AG08396 (cell line): ENCODE measurements around the gene PRKCA.
"Not testable (repeated sequence)": the region's sequence is repeated elsewhere in the genome, so short reads cannot be mapped to it uniquely, and the experiment has no call there.

Experiments used
- DNase-seq: peaks from one replicate; pipeline ENCODE4 v3.0.0; 2012; ENCODE audit warnings: low spot score, mixed read lengths

PRKCA gene

DNA sequence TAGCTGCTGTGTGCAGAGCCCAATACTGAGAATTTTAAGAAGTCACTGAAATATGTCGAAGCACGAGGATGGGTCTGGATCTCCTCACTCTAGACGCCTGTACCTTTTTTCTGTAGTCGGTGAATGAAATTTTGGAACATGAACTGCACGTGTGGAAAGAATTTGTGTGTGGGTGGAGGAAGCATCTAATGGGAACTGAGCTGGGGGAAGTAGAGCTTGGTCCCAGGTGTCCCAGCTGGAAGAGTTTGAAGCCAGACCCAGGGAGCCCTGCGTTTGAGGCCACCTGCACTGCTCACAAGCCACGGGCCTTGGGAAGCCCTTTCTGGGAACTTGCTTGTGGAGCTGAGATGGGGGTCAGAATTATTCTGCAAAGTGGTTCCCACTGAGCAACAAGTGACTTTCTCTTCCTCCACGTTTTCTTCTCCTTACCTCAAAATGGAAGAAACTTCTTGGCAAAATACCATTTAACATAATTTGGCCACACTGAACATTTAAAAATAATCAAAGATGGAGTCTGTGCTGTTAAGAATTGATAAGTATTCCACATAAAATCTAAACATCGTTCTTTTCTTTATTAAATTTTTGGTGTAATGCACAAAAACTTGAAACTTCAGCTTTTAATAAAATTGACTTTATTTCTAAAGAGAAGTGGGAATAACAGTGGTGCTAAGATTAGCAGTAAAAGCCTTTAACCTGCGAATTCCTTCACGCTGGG lies 163.8 kb downstream of the PRKCA start:
- DNase-seq: no peak

DNA sequence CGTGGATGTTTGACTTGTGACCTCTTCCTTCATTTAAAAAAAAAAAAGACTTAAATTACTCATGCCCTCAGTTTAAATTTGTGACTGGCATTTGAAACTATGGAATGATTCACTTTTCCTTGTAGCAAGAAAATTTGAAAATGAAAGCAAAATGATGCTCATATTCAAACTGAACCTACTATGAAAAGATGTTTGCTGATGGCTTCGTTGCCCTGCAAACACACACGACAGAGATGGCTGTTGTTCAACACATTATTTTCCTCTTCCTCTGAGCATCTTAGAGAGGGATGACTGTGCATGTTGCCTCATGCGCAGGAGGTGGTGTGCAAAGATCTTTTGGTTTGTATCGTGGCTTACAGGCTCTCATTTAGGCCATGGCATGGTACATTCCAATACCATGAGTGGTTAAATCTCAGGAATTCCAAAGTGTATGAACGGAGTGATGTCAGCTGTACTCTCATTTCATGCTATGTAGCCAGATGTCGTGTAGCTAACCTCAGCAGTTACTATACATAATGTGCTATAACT lies 164.5 kb downstream of the PRKCA start:
- peak; percentile 86 for DNase-seq

DNA sequence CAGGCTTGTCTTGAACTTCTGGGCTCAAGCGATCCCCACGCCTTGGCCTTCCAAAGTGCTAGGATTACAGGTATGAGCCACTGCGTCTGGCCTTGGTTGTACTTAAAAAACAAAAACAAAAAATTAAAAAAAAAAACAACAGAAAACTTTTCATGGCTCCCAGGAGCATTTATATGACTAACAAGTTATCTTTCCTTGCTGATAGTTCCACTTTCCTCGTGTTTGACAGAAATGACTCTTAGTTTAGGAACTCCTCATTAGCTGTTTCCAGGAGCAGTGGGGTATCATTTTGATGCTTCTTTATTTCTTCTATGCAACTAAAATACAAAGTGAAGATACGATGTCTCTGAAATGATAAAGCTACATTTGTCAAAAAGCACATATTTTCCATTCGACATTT lies 165.4 kb downstream of the PRKCA start:
- no peak for DNase-seq

DNA sequence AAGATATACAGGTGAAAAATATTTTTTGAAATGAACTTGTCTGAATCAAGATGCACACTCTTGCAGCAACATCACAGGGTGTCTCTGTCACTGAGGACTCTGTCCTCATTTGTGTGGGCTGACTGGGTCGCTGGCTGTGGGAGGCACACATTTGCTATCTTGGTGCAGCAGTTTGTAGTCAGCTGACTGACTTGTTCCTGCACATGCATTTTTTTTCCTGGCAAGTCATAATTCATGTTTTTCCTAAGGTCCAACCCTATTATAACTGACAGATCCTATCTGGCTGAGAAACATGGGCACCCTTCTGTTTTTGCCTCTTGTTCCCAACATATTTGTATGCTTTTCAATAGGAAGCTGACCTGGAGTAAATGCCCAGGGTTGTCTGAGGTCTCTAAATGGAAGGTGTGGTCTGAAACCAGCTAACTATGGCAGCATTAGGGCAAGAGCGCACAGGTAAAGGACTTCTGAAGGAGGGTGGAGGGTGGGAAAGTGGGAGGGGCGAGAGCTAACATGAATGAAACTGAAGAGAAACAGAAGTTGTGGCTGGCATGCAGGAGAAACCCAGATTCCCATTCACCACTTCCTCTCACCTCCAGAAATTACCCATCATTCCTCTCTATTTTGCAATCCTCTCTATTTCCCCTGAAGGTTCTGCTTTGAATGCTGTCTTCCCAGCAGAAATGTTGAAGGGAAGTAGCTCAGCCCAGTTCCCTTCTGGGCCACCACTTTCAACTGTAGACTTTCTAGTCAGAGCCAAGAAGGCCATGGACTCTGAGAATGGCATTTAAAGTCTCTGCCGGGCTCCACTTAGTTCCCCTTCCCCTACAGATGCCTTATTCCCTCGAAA lies 166.1 kb downstream of the PRKCA start:
- DNase-seq: no peak

DNA sequence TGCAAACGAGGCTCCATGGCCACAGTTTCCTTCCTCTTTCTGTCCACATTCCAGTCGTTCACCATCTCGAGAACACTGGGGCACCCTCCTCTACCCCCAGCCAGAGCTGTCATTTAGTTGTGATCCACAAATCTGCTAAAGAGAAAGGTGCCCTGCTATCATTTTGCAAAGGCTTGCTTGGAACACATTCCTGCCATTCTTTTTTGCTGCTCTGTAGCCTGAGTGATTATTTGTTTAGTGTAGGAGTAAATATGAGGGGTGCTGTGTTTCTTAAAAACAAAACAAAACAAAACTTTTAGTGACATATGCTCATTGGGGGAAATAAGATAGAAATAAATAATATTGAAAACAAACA lies 166.7 kb downstream of the PRKCA start:
- no peak for DNase-seq

DNA sequence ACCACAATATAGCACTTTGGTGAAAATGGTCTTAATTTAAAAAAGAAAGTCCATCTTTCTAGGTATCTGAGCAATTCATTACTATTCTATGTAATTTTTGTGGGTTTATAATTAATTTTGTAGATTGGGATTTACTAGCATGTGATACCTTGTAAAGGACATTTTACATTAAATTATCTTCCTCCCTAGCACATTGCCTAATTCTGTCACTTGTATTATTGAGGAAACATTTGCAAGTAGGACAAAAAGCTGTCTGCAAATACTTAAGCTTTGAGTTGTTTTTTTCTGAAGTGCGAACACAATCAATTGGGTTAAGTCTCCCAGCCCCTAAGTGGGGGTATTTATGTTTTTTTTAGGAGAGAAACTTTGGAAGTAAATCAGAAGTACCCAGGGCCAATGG lies 167.0 kb downstream of the PRKCA start:
- no peak for DNase-seq

DNA sequence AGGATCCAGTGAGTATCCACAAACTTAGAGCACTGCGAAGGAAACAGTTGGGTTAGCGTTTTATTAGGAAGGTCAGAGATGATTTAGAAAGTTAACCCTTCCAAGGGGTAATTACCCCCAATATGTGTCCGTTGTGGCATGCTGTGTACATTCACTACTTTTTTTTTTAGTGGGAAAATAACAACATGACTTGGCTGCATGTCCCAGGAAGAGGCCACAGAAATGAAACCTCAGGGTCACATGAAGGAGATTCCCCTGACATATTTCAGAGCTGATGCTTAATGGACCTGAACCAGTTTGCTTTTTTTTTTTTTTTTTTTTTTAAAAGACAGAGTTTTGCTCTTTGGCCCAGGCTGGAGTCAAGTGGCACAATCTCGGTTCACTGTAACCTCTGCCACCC lies 167.5 kb downstream of the PRKCA start:
- DNase-seq: no peak

DNA sequence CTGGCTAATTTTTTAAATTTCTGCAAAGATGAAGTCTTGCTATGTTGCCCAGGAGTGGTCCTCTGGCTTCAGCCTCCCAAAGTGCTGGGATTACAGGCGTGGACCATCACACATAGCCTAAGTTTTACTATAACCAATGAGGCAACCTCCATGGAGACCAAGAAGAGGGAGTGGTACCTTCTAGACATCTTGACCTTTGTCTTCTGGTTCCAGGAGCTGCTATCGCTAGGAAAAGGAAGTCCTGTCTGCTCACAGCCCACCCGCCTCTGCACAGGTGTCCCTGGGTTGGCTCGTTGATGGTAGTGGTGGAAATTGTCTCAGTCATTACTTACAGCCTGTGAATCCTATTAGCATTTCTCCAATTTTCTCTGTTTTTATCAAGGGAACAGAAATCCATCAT lies 169.7 kb downstream of the PRKCA start:
- no peak for DNase-seq

DNA sequence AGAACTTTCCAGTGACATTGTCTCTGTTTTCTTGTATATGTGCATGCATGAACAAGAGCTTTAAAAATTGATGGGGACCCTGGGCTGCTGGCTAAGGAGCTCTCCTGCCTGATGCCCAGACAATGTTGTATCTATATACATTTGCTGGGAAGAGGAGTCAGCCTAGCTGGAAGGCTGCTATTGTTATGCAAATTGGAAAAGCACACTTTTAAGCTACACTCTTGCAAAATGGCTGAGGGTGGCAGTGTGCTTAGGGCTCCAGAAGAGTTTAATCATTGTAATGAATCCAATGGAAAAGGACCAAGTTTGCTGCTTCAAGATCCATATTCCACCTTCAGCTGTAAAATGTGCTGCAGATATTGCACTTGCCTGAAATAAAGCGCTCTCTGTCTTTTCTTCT lies 171.8 kb downstream of the PRKCA start:
- DNase-seq: no peak

DNA sequence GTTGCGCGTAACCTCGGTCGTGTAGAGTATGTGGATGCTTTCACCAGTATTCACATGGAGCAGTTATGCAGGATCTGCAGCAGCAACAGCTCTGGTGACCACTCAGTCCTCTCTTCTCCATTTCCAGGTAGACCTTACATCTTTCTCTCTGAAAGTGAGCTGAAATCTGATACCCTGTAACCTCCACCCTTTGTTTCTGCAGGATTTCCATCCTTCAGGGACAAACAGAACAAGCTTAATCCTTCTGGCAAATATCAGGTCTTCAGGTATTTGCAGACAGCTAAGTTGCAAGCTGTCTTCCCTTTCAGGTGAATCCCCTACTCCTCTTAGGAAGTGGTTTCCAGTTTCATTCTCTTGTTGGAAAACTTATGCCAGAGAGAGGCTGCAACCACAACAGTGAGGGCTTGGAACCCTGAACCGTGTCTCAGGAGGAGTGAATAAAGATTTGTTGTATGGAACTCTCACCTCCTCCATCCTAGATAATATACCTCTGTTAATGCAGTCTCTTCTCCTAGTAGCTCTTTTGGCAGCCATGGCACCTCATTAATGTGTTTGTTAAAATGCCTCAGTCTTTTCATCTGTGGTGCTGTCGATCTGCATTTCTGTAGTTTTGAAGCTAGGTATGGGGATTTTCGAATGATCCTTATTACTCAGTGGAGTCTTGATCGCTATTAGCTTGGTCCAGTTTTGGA lies 172.5 kb downstream of the PRKCA start:
- no peak for DNase-seq

DNA sequence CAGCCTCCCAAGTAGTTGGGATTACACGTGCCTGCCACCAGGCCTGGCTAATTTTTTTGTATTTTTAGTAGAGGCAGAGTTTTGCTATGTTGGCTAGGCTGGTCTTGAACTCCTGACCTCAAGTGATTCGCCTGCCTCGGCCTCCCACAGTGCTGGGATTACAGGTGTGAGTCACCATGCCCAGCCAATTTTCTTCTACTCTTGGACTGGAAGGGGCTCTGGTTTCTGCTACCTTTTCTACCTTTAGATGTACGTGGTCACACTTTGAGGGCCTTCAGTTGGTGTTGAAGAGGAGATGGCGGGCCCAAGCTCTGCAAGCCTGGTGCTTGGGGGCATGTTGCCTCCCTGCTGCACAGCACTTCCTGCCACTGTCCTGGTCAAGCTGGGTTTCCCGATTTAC lies 173.6 kb downstream of the PRKCA start:
- no peak for DNase-seq

DNA sequence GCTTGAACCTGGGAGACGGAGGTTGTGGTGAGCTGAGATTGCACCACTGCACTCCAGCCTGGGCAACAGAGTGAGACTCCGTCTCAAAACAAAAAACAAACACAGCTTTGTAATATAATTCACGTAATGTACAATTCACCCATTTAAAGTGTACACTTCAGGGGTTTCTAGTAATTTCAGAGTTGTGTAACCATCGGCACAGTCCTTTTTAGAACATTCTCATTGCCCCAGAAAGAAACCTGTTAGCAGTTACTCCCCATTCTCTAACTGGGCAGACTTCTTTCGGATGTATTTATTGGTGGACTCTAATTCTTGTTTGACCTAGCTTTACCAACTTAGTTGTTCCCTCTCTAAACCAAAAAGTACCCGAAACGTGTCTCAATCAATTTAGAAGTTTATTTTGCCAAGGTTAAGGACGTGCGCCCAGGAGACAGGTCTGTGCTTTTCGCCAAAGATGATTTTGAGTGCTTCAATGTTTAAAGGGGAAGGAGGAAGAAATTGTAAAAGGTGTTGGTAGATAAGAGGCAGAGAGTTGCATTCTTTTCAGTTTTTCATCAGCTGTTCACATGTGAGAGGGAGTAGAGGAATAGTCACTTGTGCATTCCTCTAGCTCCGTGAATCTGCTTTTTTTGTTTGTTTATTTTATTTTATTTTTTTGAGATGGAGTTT lies 175.3 kb downstream of the PRKCA start:
- no peak for DNase-seq

DNA sequence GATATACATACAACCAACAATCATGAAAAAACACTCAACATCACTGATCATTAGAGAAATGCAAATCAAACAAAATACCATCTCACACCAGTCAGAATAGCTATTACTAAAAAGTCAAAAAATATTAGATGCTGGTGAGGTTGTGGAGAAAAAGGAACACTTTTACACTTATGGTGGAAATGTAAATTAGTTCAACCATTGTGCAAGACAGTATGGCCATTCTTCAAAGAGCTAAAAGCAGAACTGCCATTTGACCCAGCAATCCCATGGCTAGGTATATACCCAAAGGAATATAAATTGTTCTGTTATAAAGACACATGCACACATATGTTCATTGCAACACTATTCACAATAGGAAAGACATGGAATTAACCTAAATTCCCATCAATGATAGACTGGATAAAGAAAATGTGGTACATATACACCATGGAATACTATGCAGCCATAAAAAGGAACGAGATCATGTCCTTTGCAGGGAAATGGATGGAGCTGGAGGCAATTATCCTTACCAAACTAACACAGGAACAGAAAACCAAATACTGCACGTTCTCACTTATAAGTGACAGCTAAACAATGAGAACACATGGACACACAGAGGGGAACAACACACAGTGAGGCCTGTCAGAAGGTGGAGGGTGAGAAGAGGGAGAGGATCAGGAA lies 176.9 kb downstream of the PRKCA start:
- not testable (repeated sequence) for DNase-seq

DNA sequence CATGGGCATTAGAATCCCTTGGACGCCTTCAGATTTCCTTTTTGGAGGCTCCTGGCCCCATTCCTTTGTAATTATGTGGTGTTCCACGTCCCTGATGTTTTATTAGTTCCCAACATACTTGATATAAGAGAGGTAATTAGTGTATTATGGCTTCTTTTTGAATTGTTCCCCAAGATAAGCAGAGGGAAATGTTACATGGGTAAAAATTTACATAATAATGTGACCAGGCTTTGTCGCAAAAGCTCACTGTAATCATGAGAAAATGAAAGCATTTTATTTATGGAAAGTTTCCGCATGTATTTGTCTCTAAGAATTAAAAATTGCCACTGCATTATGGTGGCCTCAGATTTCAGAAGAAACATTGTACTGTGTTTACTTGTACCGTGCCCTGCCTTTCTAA lies 177.8 kb downstream of the PRKCA start:
- DNase-seq: no peak

DNA sequence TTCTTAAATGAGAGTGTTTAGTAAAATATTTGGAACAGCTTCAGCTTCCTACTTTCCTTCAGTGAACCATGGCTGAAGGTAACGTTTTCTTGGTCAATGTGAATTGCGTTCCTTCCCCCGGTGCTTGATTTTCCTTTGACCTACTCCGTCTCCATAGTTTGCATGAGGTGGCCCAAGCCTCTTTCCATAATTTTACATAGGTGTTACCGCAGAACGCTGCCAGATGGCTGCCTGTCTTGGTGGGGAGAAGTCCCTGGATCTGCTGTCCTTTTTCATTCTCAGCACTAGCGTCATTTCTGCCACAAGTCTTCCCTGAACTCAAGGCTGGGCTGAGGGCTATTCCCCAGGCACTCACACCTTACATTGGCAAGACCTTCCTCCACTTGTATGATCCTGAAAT lies 178.4 kb downstream of the PRKCA start:
- DNase-seq: no peak

DNA sequence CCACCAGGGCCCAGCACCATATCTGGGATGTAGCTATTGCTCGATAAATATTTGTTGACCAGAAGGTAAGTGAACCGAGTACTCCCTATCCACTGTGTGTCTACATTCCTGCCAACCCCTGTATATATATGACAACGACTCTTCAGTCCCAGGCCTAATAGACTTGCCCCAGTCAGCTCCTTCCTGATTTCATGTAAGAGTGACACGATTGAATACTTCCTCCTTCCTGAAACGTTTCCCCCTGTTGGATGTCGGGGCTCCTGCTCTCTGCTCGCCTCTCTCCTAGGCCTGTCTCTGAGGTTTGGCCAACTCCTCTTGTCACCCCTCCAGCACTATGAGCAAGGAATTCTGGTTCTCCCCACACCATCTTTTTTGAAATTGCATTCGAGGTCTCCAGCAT lies 178.9 kb downstream of the PRKCA start:
- no peak for DNase-seq

DNA sequence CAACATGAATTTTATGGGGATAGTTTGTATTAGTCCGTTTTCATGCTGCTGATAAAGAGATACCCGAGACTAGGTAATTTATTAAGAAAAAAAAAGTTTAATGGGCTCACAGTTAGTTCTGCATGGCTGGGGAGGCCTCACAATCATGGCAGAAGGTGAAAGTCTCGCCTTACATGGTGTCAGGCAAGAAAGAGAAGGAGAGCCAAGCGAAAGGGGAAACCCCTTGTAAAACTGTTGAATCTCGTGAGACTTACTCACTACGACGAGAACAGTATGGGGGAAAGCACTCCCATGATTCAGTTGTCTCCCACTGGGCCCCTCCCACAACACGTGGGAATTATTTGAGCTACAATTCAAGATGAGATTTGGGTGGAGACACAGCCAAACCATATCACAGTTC lies 181.5 kb downstream of the PRKCA start:
- no peak for DNase-seq

DNA sequence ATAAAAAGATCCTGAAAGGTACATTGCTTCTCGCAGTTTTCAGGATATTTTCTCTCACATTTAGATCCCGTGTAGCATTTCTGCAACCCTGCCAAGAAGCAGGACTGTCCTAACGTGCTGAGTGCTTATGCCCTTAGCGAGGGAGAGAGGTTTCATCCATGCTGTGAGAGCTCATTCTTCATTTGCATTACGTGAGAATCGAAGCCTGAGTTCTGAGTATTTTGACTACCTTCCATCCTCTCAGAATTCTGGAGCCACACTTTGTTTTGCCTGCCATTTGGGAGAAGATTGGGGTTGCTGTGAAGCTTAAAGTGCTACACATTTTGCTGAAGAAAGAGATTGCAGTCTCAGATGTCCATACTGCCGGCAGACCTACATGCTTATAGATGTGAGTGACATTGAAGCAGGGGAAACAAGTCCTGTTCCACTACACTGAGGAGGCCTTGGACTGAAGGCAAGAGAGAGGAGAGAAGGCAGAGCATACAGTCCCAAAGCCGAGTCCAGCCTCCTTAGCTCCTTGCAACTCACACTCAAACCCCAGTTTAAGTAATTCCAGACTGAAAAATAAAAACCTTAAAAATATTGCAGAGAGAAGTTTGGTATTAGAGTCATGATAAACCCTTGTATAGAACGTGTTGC lies 183.0 kb downstream of the PRKCA start:
- DNase-seq: no peak

DNA sequence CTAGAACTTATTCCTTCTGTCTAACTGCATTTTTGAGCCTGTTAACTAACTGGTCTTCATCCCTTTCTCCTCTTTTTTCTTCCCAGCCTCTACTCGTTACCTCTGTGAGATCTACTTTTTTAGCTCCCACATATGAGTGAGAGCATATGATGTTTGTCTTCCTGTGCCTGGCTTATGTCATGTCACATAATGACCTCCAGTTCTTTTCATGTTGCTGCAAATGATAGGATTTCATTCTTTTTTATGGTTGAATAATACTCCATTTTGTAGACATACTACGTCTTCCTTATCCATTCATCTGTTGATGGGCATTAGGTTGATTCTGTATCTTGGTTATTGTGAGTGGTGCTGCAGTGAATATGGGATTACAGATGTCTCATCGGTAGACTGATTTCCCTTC lies 184.7 kb downstream of the PRKCA start:
- no peak for DNase-seq

DNA sequence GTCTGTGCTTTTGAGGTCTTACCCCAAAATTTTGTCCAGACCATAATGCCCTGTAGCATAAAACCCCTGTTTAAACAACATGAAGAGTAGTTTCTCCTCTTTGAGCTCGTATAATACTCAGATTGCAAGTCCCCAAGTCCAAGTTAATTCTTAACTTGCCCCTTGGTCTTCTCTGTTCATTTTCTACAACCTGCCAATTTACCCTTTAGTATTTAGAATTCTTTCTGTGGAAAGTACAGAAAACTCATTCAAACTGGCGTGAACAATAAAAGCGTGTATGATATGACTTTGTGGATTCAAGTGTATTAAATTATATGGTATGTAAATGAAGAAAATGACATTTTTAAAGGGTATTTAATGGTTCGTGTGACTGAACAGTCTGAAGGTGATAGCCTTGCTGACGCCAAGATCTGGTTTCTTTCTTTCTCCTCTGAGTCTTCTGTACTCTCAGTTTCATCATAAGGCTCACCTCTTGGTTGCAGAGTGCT lies 185.6 kb downstream of the PRKCA start:
- no peak for DNase-seq

DNA sequence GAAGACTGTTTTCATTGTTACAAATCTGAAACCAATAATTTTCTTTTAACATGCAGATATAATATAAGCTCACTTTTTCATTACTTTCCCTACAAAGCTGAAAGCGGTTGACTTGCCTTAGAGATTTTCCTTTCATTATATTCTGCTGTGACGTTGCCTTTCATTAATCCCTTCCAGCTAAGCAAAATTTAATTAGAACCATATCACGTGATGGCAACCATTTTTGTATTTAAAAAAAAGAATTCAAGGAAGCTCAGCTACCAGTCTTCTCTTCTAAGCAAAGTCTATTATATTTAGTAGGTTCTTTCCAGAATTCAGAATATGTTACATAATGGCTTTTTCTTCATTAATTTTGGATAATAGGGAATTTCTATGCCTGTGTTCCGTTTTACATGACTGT lies 186.5 kb downstream of the PRKCA start:
- DNase-seq: no peak
